ENCODE results near the gene CHIT1.

CHIT1 gene

DNA sequence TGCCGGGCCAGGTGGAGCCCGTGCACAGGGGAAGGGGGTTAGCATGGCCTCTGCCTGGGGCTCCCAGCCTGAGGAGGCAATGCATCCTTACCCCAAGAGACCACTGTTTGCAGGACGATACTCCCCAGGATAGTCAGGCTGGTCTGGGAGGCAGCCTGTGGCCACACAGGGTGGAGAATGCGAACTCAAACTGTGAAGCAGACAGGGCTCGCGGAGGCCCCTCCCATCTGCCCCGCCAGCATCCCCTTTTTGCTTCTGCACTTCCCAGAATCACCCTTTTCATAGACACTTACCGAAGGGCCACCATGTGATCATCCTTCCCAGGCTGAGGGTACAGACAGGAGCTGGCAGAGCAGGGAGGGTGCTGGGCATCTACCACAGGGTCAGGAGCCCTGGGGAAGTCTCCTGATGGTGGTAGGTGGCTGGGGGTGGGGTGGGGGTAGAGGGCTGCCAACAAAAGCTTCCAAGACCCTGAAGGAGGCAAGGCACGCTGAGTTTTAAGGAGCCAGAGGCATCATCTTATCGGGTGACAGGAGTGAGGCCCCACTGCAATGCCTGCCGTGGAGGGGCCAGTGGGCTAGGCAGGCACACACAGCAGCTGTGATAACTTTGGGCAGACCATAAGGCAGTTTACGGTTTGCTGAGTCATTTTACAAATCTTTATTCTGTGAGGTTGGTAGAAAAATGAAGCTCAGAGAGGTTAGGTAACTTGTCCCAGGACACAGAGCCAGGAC lies 44.6 kb upstream of the CHIT1 start:
- Histone ChIP-seq H3K36me3 (ENCODE audit: insufficient read depth, low read length) (no peaks in the 10 kb centered on the region), H3K9ac (ENCODE audit: insufficient read length) (no peak overlapping the region), H3K27ac (no peak overlapping the region), H3K4me3 (no peak overlapping the region), H3K9me3 (ENCODE audit: low read depth, low read length) (no peaks in the 10 kb centered on the region)
- no peak for DNase-seq (ENCODE audit: low read depth, low spot score)
- TF ChIP-seq EZH2 (IDR thresholded peaks at IDR 0.05) (no peak), POLR2AphosphoS5 (IDR thresholded peaks at IDR 0.05; ENCODE audit: borderline replicate concordance, low read depth, low read length) (no peak), FOXP2 (optimal IDR thresholded peaks at IDR 0.05; ENCODE audit: control extremely low read depth, extremely low read length, insufficient read depth) (no peak)

DNA sequence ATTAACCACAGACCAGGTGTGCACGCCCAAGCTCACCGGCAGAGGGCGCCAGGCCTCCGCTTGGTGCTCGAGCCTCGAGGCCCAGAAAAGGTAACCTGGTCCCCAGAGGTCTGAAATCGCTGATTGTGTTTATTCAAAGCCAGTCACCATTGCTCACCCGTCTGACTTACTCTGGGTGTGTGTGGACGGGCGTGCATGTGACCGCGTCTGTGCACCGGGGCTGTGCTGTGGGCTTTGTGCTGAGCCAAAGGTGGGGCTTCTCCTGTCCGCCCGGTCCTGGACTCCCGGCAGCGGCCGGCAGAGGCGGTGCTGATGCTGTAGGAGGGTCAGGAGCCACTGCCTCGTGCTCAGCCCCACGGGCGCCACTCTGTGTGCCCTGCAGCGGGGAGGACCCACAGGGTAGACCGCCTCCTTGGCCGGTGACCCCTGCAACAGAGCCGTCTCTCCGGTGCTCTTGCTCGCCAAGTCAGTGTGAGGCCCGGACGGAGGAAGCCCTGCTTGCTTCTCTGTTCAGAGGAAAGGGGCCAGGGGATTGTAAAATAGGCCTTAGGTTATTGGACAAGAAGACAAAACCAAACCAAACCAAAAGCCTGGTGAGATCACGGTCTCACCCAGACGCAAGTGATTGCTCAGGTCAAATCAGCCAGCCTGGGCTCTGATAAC lies 43.9 kb upstream of the CHIT1 start:
- Histone ChIP-seq H3K27ac (no peak overlapping the region), H3K36me3 (ENCODE audit: insufficient read depth, low read length) (no peaks in the 10 kb centered on the region), H3K4me3 (no peak overlapping the region), H3K9me3 (ENCODE audit: low read depth, low read length) (no peaks in the 10 kb centered on the region), H3K9ac (ENCODE audit: insufficient read length) (no peak overlapping the region)
- TF ChIP-seq POLR2AphosphoS5 (IDR thresholded peaks at IDR 0.05; ENCODE audit: borderline replicate concordance, low read depth, low read length) = no peak
- no peak for TF ChIP-seq FOXP2 (optimal IDR thresholded peaks at IDR 0.05; ENCODE audit: control extremely low read depth, extremely low read length, insufficient read depth)
- no peak for TF ChIP-seq EZH2 (IDR thresholded peaks at IDR 0.05)
- no peak for DNase-seq (ENCODE audit: low read depth, low spot score)

DNA sequence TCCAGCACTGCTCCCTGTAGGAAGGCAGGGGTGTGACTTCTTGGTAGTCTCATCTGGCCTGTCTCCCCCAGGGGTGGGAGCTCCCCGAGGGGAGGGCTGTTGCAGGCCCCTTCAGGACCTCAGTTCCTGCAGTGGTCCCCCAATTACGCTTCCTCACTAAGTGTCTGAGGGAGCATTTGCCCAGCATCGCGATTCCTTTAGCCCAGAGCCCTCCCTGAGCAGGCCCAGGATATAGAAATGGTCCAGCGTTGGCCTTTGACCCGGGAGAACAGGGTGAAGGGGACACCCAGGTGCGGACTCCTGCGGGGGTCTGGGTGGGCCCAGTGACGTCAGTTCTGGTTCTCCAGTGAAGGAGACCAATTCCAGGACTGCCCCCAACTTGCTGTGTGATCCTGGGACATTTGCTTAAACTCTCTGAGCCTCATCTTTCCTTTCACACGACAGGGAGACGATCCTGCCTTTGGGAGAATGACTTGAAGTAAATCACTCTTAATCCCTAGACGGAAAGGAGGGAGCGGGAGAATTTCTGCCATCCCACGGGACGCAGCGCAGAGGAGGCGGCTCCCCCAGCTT lies 43.2 kb upstream of the CHIT1 start:
- H3K4me3 ChIP-seq = no peak overlapping the region
- no peak for DNase-seq (ENCODE audit: low read depth, low spot score)
- no peaks in the 10 kb centered on the region for H3K36me3 ChIP-seq (ENCODE audit: insufficient read depth, low read length)
- no peaks in the 10 kb centered on the region for H3K9me3 ChIP-seq (ENCODE audit: low read depth, low read length)
- TF ChIP-seq EZH2 (IDR thresholded peaks at IDR 0.05) (no peak), FOXP2 (optimal IDR thresholded peaks at IDR 0.05; ENCODE audit: control extremely low read depth, extremely low read length, insufficient read depth) (no peak), POLR2AphosphoS5 (IDR thresholded peaks at IDR 0.05; ENCODE audit: borderline replicate concordance, low read depth, low read length) (no peak)
- H3K9ac ChIP-seq (ENCODE audit: insufficient read length) = no peak overlapping the region
- H3K27ac ChIP-seq = no peak overlapping the region

DNA sequence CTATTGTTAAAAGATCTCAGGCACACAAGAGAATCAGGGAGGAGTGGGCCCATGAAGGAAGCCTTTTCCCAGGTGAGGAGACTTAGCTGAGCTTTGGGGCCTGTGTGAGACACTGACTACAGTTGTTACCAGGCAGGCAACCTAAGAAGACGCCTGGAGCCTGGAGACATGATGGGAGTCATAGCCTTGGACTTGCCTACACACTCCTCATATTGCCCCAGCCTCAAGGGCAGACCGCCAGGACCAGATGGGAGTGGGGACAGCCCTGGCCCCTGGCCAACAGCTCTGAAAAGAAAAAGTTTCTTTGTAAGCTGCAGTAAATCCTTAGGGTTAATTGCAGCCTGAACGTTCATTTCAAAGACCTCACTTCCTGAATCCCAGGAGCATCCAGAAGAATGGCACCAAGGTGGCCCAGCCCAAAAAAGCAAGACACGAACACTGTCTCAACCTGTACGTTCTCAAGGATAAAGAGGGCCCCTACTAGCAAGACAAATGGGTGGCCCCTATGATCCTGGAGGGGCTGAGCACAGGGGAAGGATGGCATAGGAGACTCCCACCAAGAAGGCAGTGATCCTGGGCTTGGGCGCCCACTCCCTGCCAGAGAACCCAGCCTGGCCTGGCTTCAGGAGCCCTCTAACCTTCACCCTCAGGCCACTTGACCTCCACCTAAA lies 42.6 kb upstream of the CHIT1 start:
- DNase-seq (ENCODE audit: low read depth, low spot score) = no peak
- Histone ChIP-seq H3K27ac (no peak overlapping the region; the same call in 1 of the 2 replicates), H3K36me3 (ENCODE audit: insufficient read depth, low read length) (no peaks in the 10 kb centered on the region), H3K9me3 (ENCODE audit: low read depth, low read length) (no peaks in the 10 kb centered on the region), H3K4me3 (no peak overlapping the region), H3K9ac (ENCODE audit: insufficient read length) (no peak overlapping the region)
- TF ChIP-seq FOXP2 (optimal IDR thresholded peaks at IDR 0.05; ENCODE audit: control extremely low read depth, extremely low read length, insufficient read depth) (no peak), POLR2AphosphoS5 (IDR thresholded peaks at IDR 0.05; ENCODE audit: borderline replicate concordance, low read depth, low read length) (no peak), EZH2 (IDR thresholded peaks at IDR 0.05) (no peak)

DNA sequence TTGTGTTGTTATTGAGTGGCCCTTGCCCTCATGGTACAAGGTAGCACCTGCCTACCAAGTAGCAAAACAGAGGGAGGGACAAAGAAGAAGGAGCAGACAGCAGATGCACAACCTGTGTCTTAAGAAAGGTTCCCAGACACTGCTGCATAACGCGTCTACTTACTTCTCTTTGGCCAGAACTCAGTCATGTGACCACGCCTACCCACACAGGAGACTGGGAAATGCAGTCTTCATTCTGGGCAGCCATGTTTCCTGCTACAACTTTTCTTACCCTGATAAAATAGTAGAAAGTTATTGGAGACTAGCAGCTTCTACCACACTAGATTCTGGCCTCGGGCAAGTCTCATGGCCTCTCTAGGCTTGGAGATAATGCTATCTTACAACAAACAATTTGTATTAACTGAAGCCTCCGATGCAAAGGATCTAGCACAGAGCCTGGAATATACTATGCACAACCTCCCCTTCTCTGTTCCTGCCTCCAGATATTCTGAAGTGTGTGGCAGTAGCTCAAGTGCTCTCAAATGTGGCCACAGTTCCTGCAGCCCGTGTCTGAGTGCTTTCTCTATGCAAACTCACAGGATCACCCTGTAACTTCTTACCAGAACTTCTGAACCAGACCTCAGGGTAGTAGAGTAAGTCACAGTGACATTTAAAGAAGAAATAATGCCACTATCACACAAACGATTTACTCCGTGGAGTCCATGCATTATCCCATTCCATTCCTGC lies 41.7 kb upstream of the CHIT1 start:
- DNase-seq (ENCODE audit: low read depth, low spot score) = peak; percentile 59
- Histone ChIP-seq H3K27ac (peak overlapping the region; percentile 83), H3K9me3 (ENCODE audit: low read depth, low read length) (no peaks in the 10 kb centered on the region), H3K9ac (ENCODE audit: insufficient read length) (peak overlapping the region; percentile 36), H3K4me3 (peak overlapping the region; percentile 37; the same call in 1 of the 2 replicates), H3K36me3 (ENCODE audit: insufficient read depth, low read length) (no peaks in the 10 kb centered on the region)
- TF ChIP-seq EZH2 (IDR thresholded peaks at IDR 0.05) (no peak), FOXP2 (optimal IDR thresholded peaks at IDR 0.05; ENCODE audit: control extremely low read depth, extremely low read length, insufficient read depth) (no peak), POLR2AphosphoS5 (IDR thresholded peaks at IDR 0.05; ENCODE audit: borderline replicate concordance, low read depth, low read length) (no peak)

DNA sequence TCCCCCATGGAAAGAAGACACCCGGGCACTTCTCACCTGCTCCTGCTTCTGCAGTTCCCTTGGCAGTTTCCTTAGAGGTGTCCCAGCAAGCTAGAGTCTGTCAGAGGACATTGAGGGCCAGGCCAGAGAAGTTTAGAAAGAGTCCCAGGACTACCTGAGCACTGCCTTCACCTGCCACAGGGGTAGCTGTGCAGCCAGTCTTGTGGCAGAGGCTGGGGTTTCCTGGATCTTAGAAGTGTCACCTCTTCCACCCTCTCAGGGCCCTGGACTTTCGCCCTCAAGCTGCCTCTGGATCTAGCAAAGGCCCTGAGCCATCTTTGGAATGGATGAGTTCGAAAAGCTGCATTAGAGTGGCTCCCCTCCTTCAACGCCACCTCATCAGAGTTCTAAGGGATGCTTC lies 41.0 kb upstream of the CHIT1 start:
- TF ChIP-seq FOXP2 (optimal IDR thresholded peaks at IDR 0.05; ENCODE audit: control extremely low read depth, extremely low read length, insufficient read depth) = no peak
- no peak for TF ChIP-seq EZH2 (IDR thresholded peaks at IDR 0.05)
- no peak for TF ChIP-seq POLR2AphosphoS5 (IDR thresholded peaks at IDR 0.05; ENCODE audit: borderline replicate concordance, low read depth, low read length)
- no peak for DNase-seq (ENCODE audit: low read depth, low spot score)
- Histone ChIP-seq H3K27ac (no peak overlapping the region), H3K4me3 (no peak overlapping the region), H3K9me3 (ENCODE audit: low read depth, low read length) (no peaks in the 10 kb centered on the region), H3K9ac (ENCODE audit: insufficient read length) (no peak overlapping the region), H3K36me3 (ENCODE audit: insufficient read depth, low read length) (no peaks in the 10 kb centered on the region)

DNA sequence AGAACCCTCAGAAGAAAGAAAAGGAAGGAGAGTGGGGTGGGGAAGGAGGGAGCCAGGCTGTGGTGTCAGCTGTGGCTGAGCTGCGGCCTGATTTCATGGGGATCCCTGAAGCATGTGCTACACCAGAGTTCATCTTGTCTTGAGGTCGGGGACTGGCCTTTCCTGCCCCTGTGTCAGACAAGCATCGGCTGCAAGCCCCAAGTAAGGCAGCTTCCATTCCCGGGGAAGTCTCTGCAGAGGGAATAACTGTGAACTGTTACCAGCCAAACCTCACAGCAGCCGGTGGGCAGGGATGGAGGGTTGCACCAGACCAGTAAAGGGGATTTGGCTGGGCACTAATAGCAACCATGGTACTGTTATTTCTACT lies 40.2 kb upstream of the CHIT1 start:
- H3K36me3 ChIP-seq (ENCODE audit: insufficient read depth, low read length) = no peaks in the 10 kb centered on the region
- no peaks in the 10 kb centered on the region for H3K9me3 ChIP-seq (ENCODE audit: low read depth, low read length)
- no peak overlapping the region for H3K4me3 ChIP-seq
- no peak overlapping the region for H3K27ac ChIP-seq
- no peak overlapping the region for H3K9ac ChIP-seq (ENCODE audit: insufficient read length)
- DNase-seq (ENCODE audit: low read depth, low spot score) = no peak
- no peak for TF ChIP-seq POLR2AphosphoS5 (IDR thresholded peaks at IDR 0.05; ENCODE audit: borderline replicate concordance, low read depth, low read length)
